K562 (cell line): ENCODE data around the gene TEX52. TPM values are rescaled to one million over a fixed set of nuclear protein-coding genes. Genes with fewer than 3 reads are reported as not detected.

Experiments used
- ADNP ChIP-seq: fragments of 200-800 bp; sonication (Bioruptor generic); IDR thresholded peaks from 2 replicates; pipeline ENCODE4 v1.6.1; 2016; ENCODE audit warnings: missing genetic modification characterization, missing compliant biosample characterization
- BHLHE40 ChIP-seq: IDR thresholded peaks from 2 replicates; pipeline ENCODE4 v1.6.1; 2011; ENCODE audit warnings: low read length, improper control_type of control experiment
- CHD4 ChIP-seq: fragments of 200-600 bp; sonication (generic); IDR thresholded peaks from 3 replicates; pipeline ENCODE4 v1.6.1; 2012; ENCODE audit warnings: low read depth, mild to moderate bottlenecking, mixed read lengths, low read length, inconsistent platforms; ENCODE audit not compliant: insufficient read depth, insufficient replicate concordance, poor library complexity, severe bottlenecking
- E2F6 ChIP-seq, 2 experiments: IDR thresholded peaks; 2 replicates each; pipeline ENCODE4 v1.6.1; 2011; ENCODE audit warnings: borderline replicate concordance in 1 of 2, control low read depth in 1 of 2, low read depth in 1 of 2, low read length in 1 of 2, mild to moderate bottlenecking in 1 of 2, mixed read lengths in 1 of 2, moderate library complexity in 1 of 2; ENCODE audit not compliant: insufficient read depth in 1 of 2, insufficient read length in 1 of 2, poor library complexity in 1 of 2, severe bottlenecking in 1 of 2; ENCODE audit errors: extremely low read depth in 1 of 2
- EGR1 ChIP-seq: fragments of 450-650 bp; conservative IDR thresholded peaks from 2 replicates; pipeline ENCODE4 v1.6.1; 2017; ENCODE audit warnings: mild to moderate bottlenecking
- EP300 ChIP-seq: IDR thresholded peaks from 2 replicates; pipeline ENCODE4 v1.6.1; 2012; ENCODE audit warnings: low read length, improper control_type of control experiment
- FOXA3 ChIP-seq, 2 experiments: fragments of 450-650 bp in 1 of 2; sonication (generic) in 1 of 2; formaldehyde crosslinking; IDR thresholded peaks in 1 of 2; conservative IDR thresholded peaks in 1 of 2; 2 replicates each; pipeline versions ENCODE4 v1.4.0 to v1.8.0; 2020 to 2022; ENCODE audit warnings: mild to moderate bottlenecking in 2 of 2, missing genetic modification reagents in 1 of 2
- GABPB2 ChIP-seq: fragments of 250-450 bp; sonication (Bioruptor Pico); conservative IDR thresholded peaks from 2 replicates; pipeline ENCODE4 v1.5.1; 2021; ENCODE audit warnings: mild to moderate bottlenecking
- IRF9 ChIP-seq: fragments of 450-650 bp; IDR thresholded peaks from 2 replicates; pipeline ENCODE4 v1.6.1; 2016; ENCODE audit warnings: missing biosample characterization, missing genetic modification characterization
- MCM5 ChIP-seq: fragments of 450-650 bp; IDR thresholded peaks from 2 replicates; pipeline ENCODE4 v1.6.1; 2016; ENCODE audit warnings: low read depth
- MED1 ChIP-seq: sonication (generic); formaldehyde crosslinking; IDR thresholded peaks from 2 replicates; pipeline ENCODE4 v1.8.1; 2023; ENCODE audit warnings: missing genetic modification reagents, borderline replicate concordance
- SMAD4 ChIP-seq: fragments of 250-450 bp; sonication (Bioruptor Pico); conservative IDR thresholded peaks from 2 replicates; pipeline ENCODE4 v1.8.0; 2021; ENCODE audit warnings: inconsistent platforms, mild to moderate bottlenecking, moderate library complexity
- ZBTB34 ChIP-seq: fragments of 250-450 bp; sonication (Bioruptor Pico); IDR thresholded peaks from 2 replicates; pipeline ENCODE4 v1.8.0; 2021; ENCODE audit warnings: mild to moderate bottlenecking, moderate library complexity
- ZEB2 ChIP-seq: fragments of 450-650 bp; IDR thresholded peaks from 2 replicates; pipeline ENCODE4 v1.6.1; 2016
- ZNF518B ChIP-seq: fragments of 250-450 bp; sonication (Bioruptor Pico); IDR thresholded peaks from 2 replicates; pipeline ENCODE4 v1.5.0; 2021; ENCODE audit warnings: mild to moderate bottlenecking, moderate library complexity
- ZNF639 ChIP-seq, 2 experiments: fragments of 200-800 bp in 1 of 2; sonication (Bioruptor generic) in 1 of 2; sonication (generic) in 1 of 2; formaldehyde crosslinking in 1 of 2; IDR thresholded peaks in 1 of 2; conservative IDR thresholded peaks in 1 of 2; 2 replicates each; pipeline versions ENCODE4 v1.5.0 to v1.6.1; 2016 to 2020; ENCODE audit warnings: missing compliant biosample characterization in 1 of 2, missing genetic modification characterization in 1 of 2, missing genetic modification reagents in 1 of 2
- ZNF778 ChIP-seq: fragments of 450-650 bp; formaldehyde crosslinking; IDR thresholded peaks from 2 replicates; pipeline ENCODE4 v1.4.0; 2020; ENCODE audit warnings: mild to moderate bottlenecking, moderate library complexity
- polyA plus RNA-seq, 8 experiments: library from polyadenylated mRNA; depleted of rRNA in 4 of 8; stranded (reverse) in 5 of 8; unstranded in 3 of 8; fragments of >200 nt; fragmentation: Nextera tagmentation in 2 of 8; fragmentation: Illumina TruSeq in 1 of 8; extraction: Ambion mirVana in 2 of 8; extraction: Trizol in 1 of 8; gene quantifications; 2 replicates each; pipeline versions ENCODE4 v1.2.1 to v1.2.3, GENCODE V29; 2011 to 2014; ENCODE audit warnings: inconsistent platforms in 1 of 8, missing spikeins in 1 of 8
- total RNA-seq, 7 experiments: library from RNA; depleted of rRNA in 6 of 7; stranded (reverse); fragments of >200 nt in 6 of 7; fragmentation: Illumina TruSeq in 2 of 7; extraction: Trizol in 2 of 7; gene quantifications; 2 replicates each; pipeline versions ENCODE4 v1.2.1 to v1.2.3, GENCODE V29; 2011 to 2021; ENCODE audit warnings: low replicate concordance in 1 of 7

Gene TEX52
- total and polyA plus RNA-seq, 9 of the 15 experiments (the other 6 are each of a cell fraction or from before 2014, with no cell fraction given) = not detected

DNA sequence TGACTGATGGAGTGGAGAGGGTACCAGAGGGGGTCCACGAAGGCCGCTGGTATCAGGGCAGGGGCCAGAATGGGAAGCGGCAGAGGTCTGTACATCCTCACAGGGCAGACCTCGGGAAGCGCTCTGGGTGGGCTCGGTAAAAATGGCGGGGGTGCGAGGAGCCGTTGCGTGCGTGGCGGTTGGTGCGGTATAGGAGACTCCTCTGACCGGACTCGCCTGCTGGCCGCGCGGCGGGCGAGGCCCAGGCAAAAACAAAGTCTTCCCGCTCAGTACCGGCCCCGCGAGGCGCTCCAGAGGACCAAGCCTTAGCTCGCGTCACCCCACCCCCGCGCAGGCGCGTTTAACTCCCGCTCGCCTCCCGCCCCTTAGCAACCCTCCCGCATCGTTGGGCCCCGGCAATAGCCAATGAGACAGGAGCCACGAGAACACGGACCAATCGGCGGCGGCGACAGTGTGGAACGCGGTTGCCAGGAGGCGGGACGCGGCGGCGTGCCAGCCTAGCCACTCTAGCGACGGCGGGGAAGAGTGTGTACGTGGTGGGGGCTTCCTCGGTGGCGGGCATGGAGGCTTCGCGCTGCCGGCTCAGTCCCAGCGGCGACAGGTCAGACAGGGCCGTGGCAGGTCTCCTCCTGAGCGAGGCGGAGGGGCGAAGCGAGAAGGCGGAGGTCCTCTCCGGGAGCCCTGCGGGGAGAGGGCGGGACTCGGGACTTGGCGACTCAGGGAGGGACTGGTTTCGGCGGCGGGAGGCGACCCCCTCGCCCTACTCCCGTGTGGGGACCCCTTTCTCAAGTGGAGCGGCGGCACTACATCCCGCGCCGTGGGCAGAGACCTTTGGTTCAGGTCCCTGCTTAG lies 33.8 kb upstream of the TEX52 start, which contains the start of gene TULP3 (continued):
- TF ChIP-seq CHD4 (no peak), ADNP (tag) (no peak), FOXA3 (CRISPR knock-in tag; conservative IDR thresholded peaks at IDR 0.05 in 1 of 2, IDR thresholded peaks at IDR 0.05 in 1 of 2) (no peak), EGR1 (0 out of 2 replicates have a peak, but pooled peaks have one; percentile 19), E2F6 (IDR thresholded peaks at IDR 0.05; ENCODE audit: borderline replicate concordance in 1 of 2, extremely low read depth in 1 of 2, insufficient read depth in 1 of 2, insufficient read length in 1 of 2, low read depth in 1 of 2, low read length in 1 of 2, poor library complexity in 1 of 2, severe bottlenecking in 1 of 2) (peak; percentile 94 to 96), ZNF778 (no peak), ZEB2 (no peak), ZNF518B (CRISPR knock-in tag) (no peak), ZBTB34 (no peak), GABPB2 (CRISPR knock-in tag) (no peak), MED1 (CRISPR knock-in tag) (no peak), EP300 (no peak), BHLHE40 (no peak), MCM5 (no peak), ZNF639 (CRISPR knock-in tag; conservative IDR thresholded peaks at IDR 0.05 in 1 of 2, IDR thresholded peaks at IDR 0.05 in 1 of 2) (no peak), IRF9 (tag) (no peak), SMAD4 (CRISPR knock-in tag) (peak; percentile 17; the same call in 1 of the 2 replicates)
